Activated CD8-positive, alpha-beta memory T cell treated with anti-CD3 and anti-CD28 coated beads for 36 hours (primary cell): ENCODE data around the gene KCNE4. TPM values are rescaled to one million over a fixed set of nuclear protein-coding genes. Genes with fewer than 3 reads are reported as not detected.

Experiments used
- CTCF ChIA-PET: fragments of 350-600 bp; sonication (Branson Sonifier 250); formaldehyde crosslinking; loops from one replicate; lab custom pipeline; 2021; ENCODE audit warnings: antibody characterized with exemption; lab: Charles Lee
- POLR2A ChIA-PET: fragments of 350-600 bp; sonication (Branson Sonifier 250); formaldehyde crosslinking; loops from one replicate; lab custom pipeline; 2021; ENCODE audit warnings: antibody characterized with exemption; lab: Charles Lee
- total RNA-seq, 2 experiments: library from RNA; stranded (reverse); gene quantifications; one replicate each; pipeline ENCODE4 v1.2.3, GENCODE V29; 2021

Gene KCNE4
- total RNA-seq, 2 experiments from 2014 or later, result not detected

DNA sequence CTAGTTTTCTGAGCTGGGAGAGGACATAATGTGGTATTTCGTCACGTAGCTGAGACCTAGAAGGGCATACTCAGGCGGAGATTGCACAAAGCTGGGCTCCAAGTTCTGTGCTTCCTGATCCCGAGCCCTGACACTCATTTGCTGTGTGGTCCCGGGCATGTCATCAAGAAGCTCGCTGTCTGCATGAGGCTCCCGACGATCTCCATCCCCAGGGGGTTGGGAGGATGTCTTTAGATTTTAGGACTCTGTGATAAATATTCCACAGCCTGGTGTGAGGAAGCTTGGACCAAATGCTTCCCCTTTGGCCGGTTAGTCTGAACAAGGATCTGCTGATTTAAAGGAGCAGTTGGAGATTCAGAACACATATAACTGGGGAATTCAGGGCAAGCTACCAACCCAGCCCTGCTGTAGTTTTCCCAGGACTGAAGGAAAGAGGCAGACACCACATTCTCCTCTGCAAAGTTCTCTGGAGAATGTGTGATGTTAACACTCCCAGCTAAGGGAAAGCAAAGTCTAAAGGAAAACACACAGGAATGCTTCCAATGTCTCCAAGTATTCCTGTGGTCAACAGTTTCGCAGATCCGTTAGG is 2.3 kb downstream of the KCNE4 start:
- ChIA-PET POLR2A (no interaction called here), CTCF (no interaction called here)

DNA sequence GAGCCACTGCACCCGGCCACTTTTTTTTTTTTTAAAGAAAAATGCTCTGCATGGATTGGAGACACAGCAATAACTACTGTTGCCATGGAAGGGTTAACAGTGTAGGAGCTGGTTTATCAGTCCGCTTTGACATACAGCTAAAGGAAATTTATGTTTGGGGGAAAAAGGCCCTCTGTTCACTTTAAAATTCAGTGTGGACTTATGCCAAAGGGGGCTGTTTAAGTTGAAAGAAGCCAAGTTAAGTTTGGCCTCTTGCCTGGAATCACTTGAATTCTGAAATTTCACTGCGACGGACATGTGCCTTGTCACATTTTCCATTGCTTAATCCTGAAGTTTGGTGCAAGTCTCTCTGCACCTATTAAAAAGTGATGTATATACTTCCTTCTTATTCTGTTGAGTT is 3.1 kb downstream of the KCNE4 start:
- POLR2A ChIA-PET, result no interaction called here
- CTCF ChIA-PET, result no interaction called here

DNA sequence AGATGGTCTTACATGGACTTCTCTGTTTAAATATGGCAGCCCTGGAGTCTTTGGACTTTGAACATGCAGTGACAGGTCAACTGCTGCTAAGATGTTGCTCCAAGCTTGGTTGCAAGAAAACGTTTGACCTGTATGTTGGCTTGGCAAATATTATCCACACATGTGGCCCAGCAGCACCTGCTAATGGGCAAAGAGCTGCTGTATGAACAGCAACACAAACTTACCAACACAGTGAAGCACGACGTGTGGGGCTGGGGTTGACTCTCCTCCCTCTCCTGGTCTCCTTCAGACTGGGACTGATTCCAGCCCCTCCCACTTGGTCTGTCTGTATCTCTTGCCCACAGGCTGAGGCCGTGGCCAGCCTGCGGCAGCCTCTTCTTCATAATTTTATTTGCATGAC is 3.8 kb downstream of the KCNE4 start:
- ChIA-PET CTCF (no interaction called here), POLR2A (no interaction called here)

DNA sequence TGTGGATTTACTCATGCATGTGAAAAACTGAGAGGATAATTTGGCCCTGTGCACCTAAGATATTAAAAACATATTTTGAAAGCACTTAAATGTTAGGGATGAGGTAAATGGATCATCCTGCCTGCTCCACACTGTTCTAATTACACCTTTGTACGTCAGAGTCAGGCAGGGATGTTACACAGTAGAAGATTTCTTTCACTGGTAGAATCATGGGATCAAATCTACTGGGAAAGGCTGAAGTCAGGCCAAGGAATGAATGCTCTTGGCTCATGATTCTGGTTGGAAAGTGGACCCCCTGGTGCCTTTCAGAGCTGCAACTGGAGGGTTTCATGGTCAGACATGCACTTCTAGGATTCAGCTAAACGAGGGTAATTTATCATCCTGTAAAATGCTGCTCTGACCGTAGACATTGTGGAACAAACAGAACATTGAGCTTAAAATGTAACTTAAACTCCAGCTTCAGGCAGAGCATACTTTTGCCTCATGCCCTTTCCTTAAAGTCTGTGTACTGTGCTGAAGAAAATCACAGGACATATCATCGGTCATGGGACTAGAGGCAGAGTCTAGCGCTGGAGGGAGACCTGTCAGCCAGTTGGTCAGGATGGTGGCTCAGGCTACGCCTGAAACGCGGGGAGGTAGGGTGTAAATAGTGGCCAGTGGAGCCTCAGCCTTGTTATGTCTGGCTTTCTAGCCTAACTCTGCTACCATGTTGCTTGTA is 4.9 kb downstream of the KCNE4 start:
- POLR2A ChIA-PET, result no interaction called here
- CTCF ChIA-PET, result no interaction called here

DNA sequence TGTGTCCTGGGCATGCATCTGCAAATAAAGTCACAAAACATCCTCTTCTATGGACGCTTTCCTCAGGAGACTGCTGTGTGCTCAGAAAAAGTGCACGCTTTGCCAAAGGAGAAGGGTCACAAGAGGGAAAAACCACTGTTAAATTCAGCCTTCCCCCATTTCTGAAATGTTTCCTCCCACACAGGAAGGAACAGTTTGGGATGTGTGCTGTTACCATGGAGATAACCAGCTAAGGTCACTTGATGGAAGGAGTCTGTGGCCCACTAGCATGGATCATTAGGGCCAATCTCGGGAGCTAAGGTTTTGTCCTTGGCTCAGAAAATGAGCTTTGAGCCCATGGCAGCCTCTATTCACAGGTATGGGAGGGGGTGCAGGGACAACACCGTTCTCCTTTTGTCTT is 5.6 kb downstream of the KCNE4 start:
- ChIA-PET CTCF (no interaction called here), POLR2A (no interaction called here)

DNA sequence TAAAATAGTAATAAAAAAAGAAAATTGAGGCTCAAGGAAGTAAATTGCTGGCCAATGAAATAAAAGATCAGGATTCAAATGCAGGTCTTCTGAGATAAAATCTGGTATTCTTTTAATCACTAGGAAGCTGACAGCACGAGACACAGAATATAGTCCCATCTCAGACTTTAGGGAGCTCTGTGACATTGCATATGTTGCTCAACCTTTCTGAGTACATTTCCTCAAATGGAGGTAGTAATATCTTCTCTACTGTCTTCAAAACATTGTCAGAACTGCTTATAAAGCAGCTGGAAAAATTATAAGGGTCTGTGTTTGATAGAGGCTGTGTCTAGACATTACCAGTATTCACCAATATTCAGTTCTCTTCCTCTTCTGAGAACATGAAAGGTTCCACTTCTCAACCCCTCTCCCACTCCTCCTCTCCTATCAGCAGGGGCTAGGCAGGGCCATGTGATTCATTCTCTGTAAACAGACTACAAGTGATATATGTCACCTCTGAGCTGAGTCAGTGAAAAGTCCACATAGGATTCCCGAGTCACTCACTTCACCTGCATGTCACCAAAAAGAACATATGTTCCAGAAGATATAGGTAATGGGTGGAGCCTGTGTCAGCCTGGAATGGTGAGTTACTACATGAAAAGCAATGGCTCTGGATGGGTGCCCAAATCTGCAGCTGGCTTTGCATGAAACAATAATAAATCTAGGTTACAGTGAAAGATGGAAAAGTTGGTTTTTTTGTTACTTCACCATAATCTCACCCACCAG is 7.1 kb downstream of the KCNE4 start:
- ChIA-PET POLR2A (no interaction called here), CTCF (no interaction called here)

DNA sequence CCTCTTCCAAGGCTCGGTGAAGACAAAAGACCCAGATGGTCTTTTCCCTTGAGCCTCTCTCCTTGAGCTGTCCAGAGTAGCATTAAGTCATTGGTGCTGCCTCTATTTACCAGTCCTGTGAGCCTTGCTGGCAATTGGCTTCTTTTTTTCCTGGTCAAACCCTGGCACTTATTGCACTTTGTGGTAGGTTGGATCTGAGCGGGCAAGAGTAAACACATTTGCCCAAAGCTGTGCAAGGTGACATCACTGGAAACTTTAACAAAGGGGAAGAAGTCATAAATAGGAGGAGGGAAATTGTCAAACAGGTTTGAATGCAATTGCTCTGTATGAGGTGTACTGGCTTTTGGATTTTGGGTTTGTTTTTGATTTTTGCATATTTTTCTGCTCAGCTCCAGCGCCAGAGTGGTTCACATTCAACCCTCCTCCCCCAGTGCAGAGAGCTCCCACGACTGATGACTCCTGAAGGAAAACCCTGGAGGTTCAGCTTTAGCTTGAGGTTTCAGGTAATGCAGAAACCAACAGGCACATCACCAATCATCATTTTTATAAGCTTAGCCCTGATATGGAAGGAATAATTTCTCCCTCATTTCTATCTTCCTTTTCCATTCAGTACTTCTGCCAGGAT is 8.3 kb downstream of the KCNE4 start:
- POLR2A ChIA-PET, result no interaction called here
- CTCF ChIA-PET, result no interaction called here

DNA sequence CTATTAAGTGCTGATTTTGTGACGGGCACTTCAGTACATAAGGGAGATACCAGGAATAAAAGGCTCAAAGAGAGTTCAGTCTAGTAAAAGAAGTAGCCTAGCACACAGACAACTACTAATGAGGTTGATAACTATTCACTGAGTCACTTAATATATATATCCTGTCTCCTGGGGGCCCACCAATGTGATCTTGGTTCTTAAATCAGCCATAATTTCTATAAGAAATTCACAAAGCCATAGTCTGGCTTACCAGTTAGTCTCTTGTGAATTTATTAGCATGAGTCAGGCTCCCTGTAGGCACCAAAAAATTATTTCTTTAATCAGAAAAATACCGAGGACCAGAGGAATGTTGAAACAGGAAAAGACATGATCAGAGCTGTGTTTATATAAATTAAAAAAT is 10.4 kb downstream of the KCNE4 start:
- ChIA-PET CTCF (no interaction called here), POLR2A (no interaction called here)

DNA sequence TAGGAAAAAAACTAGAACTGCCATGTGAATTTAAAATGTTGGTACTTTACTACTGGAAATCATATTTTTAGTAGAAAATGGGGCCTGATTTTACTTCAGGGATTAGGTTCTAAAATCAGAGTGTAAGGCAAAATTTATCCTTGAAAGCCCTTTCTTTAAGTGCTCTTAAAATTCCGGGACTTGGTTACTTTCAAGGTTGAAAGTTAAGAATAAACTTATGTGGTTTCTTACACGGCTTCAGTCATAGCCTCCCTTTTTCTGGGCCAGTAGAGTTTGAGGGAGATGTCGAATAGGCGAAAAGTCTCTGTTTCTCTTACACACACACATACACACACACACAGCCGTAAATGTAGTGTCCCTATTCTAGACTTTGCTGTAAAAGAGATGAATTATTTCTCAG is 13.1 kb downstream of the KCNE4 start:
- POLR2A ChIA-PET, result no interaction called here
- CTCF ChIA-PET, result no interaction called here

DNA sequence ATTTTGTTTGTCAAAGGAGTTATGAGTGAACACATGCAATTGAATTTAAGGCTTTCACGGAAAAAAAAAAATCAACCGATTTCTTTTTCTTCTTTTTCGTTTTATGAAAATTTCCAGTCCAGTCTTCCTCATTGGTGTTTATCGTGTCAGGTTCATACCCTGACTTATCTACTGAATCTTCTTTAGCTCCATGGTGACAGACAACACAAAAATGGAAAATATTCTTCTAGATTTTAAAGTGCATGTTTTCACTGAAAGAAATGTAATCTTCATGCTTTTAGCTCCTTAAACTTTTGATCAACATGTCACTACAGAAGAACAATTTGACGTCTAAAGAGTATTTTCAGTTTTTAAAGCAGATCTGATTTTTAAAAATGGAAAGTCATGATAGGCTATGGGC is 14.7 kb downstream of the KCNE4 start:
- CTCF ChIA-PET, result no interaction called here
- POLR2A ChIA-PET, result no interaction called here

DNA sequence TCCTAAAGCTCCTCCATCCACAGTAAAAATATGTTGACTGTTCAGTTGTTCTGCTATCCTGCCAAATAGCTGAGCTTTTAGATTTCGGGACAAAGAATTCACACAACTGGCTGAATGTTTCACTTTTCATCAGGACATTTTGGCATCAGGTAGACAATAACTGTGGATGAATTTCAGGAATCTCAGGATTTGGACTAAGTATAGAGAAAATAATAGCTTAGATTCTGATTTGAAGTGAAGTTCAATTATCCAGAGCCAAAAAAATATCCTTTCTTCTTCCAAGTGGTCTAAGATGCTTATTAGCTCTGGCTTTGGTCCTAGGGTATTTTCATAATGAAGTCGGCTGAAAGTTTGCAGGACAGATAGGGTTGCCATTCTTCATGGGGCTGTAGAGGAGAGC is 16.1 kb downstream of the KCNE4 start:
- ChIA-PET CTCF (no interaction called here), POLR2A (no interaction called here)

DNA sequence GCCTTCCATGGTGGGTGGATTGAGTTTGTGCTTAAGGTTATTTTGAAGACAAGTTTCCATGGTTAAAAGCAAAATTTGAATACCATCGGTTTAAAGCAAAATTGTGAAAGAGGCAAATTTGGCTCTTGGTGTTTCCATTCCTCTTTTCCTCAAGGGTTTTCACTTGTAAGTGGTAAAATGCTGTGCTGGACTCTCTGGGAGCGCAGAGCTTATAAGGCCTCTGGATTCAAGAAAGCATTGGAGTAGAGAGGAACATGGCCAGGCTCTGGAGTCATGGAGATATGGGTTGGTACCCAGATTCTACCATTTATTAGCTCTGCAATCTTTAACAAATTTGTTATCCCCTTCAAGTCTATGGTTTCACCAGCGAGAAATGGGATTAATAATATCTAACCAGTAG is 17.5 kb downstream of the KCNE4 start:
- ChIA-PET CTCF (no interaction called here), POLR2A (no interaction called here)

DNA sequence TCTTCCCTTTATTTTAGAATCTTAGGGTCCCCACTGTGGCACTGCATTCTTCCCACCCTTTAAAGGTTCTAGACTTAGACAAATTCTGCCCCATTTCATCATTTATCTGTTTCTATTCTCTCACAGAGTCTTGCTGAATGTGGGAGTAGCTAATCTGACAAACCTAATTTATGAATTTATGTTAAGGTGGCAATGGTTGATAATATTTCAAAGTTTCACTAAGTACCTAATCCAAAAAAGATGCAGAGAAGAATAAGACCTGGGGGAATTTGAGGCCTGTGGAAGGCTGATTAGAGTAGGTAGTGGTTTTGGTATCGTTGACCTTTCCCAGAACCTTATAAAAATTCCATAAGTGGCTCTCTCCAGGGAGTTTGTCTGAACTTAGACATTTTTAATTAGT is 18.0 kb downstream of the KCNE4 start:
- POLR2A ChIA-PET, result no interaction called here
- CTCF ChIA-PET, result no interaction called here

DNA sequence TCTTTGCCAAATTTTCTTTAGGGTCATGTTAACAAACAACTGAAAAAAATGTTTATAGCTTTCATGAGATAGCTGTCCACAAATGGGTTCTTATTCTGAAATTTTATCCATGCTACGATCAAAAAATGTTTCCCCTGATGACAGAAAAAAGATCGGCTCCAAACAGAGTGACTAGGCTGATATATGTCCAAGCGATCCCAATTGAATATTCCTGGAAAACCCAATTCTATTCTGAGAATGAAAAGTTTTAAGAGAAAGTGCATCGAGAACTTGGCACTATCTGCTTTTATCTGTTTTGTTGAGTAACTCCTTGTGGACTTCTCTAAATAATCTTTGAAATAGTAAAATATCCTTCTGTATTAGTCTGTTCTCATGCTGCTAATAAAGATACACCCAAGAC is 19.1 kb downstream of the KCNE4 start:
- POLR2A ChIA-PET, result no interaction called here
- CTCF ChIA-PET, result no interaction called here

DNA sequence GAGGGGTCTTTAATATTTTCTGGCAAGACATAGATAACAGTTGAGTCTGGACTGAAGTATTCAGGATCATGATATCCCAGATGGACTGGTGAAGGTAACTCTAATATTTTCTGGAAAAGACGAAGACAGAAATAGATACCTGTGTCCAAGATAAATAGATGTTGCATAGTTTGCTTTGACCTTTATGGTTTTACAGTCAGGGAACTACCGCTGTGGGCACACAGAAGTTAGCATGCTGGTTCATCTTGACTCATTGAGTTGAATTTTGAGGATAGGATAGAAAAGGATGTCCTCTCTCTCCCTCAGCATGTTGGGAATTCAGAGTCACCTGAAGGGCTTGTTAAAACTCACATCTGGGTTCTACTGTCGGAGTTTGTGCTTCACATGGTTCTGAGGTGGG is 20.8 kb downstream of the KCNE4 start:
- POLR2A ChIA-PET, result interaction anchor here (0.7 kb wide), 1 partner anchor 146 kb away, joined by 3 read pairs; no protein-coding TSS in a partner anchor
- CTCF ChIA-PET, result no interaction called here

DNA sequence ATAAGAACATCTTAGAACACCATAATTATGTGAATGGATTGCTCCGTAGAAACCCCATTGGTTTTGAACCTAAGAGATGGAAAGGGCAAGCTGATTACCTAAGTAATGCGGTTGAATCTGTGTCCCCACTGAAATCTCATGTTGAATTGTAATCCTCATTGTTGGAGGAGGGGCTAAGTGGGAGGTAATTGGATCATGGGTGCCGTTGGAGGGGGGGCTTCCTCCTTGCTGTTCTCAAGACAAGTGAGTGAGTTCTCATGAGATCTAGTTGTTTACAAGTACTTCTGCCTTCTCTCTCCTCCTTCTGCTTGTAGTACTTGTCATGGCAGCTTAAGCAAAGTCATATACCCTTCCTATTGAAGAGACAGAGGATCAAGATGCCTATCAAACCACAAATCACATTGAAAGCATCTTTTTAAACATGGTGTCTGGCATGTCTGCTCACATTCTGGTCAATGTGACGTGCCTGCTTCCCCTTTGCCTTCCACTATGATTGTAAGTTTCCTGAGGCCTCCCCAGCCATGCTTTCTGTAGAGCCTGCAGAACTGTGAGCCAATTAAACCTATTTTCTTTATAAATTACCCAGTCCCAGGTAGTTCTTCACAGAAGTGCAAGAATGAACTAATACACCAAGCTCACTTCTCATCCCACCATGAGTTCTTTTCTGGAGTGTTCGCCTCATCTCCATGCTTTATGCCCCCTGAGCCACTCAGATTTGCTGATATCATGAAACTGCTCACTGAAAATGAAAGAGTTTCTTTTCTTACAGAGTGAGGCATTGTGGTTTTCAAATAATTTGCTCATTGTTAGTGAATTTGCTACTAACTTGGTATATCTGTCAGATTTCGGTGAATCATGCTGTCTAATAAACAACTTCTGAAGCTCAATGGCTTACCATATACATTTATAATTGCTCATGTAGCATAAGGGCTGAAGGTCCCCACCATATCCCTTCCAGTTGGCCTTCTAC is 23.6 kb downstream of the KCNE4 start:
- ChIA-PET CTCF (no interaction called here), POLR2A (no interaction called here)

DNA sequence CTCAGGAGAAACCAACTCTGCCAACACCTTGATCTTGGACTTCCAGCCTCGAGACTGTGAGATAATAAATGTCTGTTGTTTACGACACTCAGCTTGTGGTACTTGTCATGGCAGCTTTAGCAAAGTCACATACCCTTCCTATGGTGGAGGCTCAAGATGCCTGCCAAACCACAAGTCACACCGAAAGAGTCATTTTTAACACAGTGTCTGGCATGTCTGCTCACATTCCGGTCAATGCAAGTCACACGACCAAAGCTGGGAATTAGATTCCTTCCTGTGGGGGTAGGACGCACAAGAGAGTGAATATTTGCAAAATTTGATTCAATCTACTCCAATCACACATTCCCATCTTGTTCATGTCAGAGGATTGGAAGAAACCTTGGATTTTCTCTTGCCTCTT is 24.6 kb downstream of the KCNE4 start:
- ChIA-PET CTCF (no interaction called here), POLR2A (no interaction called here)

DNA sequence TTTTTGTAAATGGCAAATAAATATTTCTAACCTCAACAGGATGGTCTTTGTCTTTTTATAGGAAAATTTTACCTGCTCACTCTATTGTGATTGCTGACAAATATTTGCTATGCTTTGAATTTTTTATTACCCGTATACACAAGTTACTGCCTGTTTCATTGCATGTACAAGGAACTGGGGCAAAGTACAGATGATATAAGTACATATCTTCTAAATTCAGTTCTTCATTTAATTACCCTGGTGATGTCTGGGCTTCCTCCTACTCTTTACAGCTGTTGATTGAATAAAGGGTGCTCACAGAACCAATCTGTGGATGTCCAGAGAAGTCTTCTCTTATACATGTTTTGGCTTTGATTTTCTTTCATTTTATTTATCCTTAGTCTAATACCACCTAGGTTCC is 26.5 kb downstream of the KCNE4 start:
- ChIA-PET CTCF (no interaction called here), POLR2A (no interaction called here)

DNA sequence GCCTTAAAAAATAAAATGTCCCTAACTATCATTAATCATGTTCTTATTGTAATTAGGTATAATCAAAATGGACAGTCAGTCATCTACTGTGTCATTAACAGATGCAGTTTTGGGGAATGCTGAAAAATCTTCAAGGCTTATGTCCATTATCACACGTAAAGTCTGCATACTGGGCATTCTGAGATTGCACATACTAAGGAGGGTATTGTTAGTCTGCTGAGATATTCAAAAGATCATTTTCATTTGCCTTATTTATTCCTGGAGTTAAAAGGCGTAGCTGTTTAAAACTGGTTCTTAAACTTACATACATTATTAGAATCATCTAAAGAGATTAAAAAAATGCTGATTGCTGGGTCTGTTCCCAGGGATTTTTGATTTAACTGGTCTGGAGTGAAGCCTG is 27.4 kb downstream of the KCNE4 start:
- CTCF ChIA-PET, result no interaction called here
- POLR2A ChIA-PET, result no interaction called here
